NCI-H1436 (cell line): ENCODE data around the gene ST14.

ENCODE experiments used
- DNase-seq: peaks from one replicate; lab custom pipeline; 2025; lab: John Stamatoyannopoulos, UW

Gene ST14

GRCh38 chr11:130136107-130136506 lies 23.5 kb upstream of the ST14 start:
- no peak for DNase-seq

DNA sequence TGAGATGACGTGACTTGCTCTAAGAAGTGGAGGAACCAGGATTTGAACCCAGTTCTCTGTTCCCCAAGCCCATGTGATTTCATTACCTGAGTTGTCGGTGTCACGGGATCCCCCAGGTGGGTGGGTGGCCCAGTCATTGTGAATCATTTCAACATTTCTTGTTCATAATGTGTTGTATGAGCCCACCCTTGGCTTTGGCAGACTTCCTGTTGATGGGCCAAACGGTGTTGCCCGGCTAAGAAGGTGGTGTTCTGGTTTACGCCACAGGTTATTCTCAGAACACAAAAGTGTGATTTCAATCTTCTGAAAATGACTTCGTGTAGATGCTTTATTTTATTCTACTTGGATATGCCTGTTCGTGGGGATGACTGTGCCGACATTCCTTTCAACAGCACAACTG lies 21.6 kb upstream of the ST14 start:
- DNase-seq = no peak

- DNase-seq = no peak
These were observed 20.2 kb upstream of the ST14 start for GRCh38 chr11:130139401-130139800.

DNA sequence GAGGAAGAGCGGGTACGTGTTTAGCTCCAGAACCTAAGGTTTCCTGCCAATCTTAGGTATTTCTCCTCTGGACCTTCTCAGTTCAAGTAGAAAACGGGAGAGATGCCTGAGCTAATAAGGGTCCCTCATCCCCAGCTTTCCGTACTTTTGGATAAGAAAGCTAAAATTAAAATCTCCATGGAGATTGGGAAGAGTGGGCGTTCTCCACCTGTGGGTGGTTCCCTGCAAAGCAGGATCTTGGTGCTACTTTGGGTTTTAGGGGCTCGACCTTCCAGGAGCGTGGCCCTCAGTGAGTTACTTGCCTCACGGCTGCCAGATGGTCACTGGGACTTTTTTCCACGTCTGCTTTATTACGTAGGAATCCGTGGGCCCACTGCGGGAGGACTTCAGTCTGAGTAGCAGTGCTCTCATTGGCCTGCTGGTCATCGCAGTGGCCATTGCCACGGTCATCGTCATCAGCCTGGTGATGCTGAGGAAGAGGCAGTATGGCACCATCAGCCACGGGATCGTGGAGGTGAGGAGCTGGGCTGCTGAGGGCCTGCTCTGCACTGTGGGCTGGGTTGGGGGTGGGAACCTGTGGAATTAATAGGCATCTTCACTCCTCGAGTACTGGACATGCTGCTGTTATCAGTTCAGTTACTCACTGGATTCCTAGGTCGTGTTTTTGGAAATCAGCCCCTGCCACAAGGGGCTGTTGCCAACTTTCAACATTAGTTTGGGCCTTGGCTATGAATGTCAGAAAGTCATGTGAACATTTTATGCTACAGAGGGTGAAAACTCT lies 17.8 kb upstream of the ST14 start:
- no peak for DNase-seq

GRCh38 chr11:130144141-130144540 lies 15.4 kb upstream of the ST14 start:
- no peak for DNase-seq

DNA sequence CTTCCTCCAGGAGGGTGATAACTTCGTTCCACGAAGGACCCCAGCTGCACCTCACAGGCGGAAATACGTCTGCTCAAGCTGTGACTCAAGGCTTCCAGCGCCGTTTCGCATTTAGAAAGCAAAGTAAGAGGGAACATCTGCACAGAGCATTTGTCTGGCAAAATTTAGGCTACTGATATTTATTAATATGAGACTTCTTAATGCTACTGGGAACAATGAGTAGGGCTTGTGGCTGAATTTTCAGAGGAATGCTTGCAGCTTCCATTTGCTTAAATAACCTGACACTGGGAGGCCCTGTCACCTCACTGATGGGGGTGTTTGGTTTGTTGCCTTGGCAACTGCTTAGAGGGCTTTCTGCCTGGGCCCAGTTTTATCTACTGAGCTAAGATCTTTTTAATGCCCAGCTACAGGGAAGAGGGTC lies 14.7 kb upstream of the ST14 start:
- no peak for DNase-seq

DNA sequence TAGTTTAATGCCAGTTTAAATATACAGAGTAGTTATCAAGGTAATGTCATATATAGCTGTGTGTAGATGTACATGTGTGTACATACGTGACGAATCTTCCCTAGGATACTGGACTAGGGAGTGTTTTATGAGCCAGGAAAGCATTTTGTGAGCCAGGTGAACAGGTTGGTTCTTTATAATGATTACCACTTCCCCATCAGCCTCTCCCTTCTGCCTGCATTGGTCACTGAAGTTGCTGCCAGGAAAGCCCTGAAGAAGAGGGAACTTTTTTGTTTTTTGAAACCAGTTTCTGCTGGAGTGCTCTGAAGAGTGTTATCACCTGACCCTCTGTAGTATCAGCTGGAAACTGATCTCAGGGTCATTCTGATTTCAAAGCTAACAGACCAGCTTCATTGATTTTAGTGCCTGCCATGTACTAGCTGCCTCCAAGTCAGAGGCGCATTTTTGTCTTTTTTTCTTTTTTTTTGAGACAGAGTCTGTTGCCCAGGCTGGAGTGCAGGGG lies 14.2 kb upstream of the ST14 start:
- DNase-seq = no peak

DNA sequence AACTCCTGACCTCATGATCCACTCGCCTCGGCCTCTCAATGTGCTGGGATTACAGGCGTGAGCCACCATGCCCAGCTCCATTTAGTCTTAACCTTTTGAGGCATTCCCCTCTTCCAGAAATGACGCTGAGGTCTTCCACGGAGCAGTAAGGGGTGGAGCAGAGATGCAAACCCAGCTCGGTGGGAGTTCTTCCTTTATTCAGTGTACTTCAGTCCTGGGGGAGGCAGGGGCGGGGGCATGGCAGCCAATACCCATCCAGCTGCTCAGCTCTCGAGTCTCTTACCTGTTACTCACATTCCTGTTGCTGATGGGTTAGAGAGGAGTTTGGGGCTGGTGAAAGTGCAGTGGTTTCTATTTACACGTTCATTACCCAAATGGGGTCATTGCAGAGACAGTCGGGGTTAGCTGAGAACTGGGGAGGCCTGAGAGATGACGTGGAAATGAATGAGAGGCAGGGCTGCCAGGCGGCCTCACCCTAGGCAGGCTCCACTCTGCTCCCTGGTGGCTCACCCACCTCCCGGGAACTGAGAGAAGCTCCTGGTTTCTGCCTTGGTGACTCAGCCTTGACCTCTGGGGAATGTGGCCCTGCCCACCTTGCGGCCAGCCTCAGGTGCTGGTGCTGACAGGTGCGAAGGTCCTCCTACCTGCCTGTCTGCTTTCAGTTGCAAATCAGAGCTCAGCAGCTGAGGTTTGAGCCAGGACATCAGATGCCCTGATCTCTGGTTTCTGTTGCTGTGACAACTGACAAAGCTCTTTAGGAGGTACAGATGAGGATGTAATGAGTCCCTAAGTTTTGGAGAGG lies 13.4 kb upstream of the ST14 start:
- DNase-seq = no peak

- no peak for DNase-seq
These were observed 12.8 kb upstream of the ST14 start for GRCh38 chr11:130146796-130147195.

- DNase-seq = no peak
These were observed 10.7 kb upstream of the ST14 start for GRCh38 chr11:130148796-130149326.

DNA sequence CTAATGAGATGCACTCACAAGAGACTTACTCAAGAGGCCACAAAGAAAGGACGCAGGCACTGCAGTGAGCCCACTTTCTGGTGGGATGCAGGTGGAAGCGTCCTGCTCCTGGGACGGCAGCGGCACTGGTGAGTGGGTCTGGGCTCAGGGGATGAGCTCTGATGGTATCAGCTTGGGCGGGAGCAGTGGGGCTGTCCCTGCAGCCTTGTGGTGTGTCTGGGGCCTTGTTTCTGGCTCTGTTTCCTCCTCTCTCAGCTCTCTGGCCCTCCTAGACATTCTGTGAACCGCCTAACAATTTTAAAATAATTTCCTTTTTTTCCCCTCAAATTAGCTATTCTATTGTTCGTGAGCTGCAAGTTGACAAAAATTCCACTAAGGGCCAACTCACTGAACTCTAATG lies 8.8 kb upstream of the ST14 start:
- no peak for DNase-seq

DNA sequence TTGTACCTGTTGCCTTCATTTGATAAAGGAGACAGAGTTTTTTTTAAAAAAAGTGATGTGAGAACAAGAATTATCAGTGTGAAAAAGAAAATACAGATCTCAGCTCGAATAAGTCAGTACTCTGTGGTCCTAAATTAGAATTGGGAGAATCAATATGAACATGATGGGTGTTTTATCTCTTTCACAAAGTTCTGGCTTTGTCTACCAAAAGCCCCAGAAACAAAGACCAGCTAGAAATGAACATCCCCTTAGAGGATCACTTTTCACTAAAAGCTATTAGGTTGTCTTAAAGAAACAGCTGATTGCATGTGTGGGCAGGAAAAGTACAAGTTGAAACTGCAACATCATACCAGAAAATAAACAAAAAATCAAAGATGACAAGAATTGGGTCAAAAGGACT lies 8.4 kb upstream of the ST14 start:
- no peak for DNase-seq

DNA sequence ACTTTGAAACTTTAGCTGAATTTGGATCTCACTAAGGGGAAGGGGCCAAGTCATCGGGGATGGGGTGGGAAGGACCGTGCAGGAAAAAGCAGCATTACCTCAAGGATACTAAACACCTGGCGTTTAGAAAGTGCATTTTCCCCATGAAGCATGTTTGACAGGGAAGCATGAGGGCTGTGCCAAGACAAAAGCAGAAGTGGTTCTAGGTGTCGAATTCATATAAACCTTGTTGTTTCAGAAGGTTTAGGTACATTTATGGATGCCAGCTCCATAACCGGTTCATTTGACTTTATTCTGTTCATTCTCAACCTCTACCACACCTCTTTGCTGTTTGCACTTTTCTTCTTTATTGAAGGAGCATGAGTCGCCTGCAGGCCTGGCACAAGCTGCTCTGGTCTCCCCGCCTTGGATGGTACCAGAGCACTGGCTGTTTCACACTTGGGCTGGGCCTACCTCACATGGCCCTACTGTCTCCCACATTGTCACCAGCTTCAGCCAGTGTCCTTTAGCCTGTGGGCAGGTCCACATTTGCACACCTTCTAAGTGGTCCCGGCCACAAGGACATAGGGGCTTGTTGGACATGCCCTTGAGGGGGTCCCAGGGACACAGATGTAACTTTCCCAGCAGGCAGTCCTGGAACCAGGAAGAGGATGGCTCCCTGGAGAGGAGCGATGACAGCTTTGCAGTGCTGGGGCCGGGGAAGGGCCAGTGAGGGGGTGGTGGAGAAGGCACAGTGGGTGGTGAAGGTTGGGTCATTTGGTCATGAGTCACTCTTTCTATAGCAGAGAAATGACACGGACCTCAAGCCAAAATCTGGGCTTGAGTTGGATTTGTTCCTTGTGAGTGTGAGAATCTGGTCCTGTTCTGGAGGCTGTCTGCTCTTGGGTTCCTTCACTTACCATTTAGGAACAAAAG lies 3.2 kb upstream of the ST14 start:
- DNase-seq = no peak

- no peak for DNase-seq
These were observed 2.5 kb upstream of the ST14 start for GRCh38 chr11:130157101-130157500.

- no peak for DNase-seq
These were observed 1.7 kb upstream of the ST14 start for GRCh38 chr11:130157840-130158239.

DNA sequence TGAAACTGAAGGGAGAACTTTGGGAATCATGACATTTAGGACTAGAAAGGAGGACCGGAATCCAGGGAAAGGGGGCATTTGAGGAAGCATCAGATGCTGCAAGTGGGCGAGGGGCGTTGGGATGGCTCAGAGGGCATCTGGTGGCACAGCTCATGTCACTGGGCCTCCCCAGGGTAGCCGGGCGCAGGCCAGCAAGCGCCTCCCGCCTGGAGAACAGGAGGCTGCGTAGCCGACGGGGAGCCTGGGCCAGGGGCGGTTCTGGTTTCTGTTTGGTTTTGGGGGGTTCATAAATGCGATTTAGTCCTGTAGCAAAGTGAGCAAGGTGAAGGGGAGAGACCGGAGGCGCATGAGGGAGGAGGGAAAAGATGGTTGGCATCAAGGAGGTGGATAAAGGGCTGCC lies 443 bp upstream of the ST14 start:
- DNase-seq = no peak

GRCh38 chr11:130160498-130161155 lies 1.0 kb downstream of the ST14 start:
- no peak for DNase-seq

DNA sequence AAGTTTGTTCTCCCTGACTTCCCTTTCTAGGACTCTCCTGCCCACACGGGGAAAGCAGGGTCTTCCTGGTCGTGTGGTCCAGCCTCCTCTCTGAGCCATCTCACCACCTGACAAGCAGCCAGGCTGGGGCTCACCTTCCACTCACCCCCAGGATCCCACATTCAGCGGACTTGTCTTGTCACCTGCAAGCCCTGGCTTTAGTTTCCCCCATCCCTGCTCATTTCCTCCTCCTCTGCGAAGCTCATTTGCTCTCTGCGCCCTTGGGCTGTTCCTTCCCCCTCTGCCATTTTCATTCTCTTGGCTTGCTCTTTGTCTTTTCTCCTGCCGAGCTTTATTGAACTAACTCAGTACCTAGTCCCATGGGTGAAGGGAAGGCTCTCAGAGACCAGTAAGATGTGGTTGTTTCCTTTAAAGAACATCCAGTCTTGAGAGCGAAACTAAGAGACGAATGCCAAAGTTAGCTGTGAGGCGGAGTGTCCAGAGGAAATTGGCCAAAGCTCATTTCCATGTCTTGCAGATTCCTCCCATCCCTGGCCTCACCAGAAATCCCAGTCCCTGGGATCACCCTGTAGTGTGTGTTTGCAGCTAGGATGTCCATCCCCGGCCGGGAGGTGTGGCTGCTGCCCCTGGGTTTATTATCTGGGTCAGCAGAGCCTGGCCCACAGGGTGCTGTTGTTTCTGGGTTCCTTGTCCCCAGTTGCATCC lies 2.0 kb downstream of the ST14 start:
- DNase-seq = no peak

DNA sequence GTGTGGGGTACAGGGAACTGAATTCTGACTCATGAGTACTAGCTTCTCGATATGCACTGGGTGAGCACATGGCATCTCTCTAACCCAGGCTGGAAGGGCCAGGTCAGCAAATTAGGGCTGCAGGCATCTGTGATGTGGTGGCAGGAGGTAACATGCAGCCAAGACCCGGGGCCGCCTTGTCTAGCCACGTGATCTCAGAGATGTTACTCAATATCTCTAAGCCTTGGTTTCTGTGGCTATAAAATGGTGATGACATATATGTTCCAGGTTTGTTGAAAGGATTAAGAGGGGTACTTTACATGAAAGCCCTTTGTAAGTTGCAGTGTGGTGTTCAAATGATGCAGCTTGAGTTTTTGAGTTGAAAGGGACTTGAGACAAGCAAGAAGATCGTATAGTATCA lies 3.2 kb downstream of the ST14 start:
- no peak for DNase-seq

DNA sequence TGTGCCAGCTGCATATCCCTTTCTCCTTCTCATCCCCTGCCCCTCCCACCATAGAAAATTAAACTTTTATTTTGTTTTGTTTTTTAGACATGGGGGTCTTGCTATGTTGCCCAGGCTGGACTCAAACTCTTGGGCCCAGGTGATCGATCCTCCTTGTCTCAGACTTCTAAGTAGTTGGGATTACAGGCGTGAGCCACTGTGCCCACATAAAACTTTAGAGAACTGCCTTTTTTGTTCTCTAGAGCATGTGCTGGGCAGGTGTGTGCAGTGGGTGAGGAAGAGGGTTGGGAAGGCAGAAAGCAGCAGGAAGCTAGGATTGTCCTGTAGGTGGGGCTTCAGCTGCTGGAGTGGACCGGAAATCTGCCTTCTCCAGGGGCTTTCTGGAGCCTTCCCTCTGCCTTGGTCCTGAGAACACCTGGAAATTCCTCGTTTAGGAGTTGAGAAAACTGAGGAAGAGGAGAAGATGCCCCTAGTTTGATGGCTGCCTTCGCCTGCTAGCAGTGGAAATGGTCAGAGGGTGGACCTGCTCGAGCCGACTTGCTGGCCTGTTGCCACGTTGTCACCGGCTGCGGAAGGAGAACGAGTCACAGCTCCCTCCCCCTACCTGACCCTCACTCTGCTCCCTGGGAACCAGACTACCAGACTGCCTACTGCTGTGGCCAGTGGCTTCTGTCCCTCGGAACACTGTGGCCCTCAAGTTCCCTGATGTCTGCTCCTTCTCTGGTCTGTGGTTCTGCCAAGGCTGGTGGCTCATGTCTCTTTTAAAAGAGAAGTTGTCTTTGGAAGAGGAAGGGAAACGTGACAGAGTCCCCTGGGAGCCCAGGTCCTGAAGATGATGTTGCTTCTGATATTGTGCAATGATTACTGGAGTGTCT lies 4.0 kb downstream of the ST14 start:
- DNase-seq = no peak
